HG02678 (cell line): ENCODE results near the gene DCAF8.

Source experiments
- ATAC-seq: cut with Tn5 transposase; IDR thresholded peaks from one replicate; pipeline ENCODE4 v1.9.1; 2021; ENCODE audit warnings: mild to moderate bottlenecking, moderate library complexity; ENCODE audit not compliant: unreplicated experiment

The DCAF8 gene

DNA sequence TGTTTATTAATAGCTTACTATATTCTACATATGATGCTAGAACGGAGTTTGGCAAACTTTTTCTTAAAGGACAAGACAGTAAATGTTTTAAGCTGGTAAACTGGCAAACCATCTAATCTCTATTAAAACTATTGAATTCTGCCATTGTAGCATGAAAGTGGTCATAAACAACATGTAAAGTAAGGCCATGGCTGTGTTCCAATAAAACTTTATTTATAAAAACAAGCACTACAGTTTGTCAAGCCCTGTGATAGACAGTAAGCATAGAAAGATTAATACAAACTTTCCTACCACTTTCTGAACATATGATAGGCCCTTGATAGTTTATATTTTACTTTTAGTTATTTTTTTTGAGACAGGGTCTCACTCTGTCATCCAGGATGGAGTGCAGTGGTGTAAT, 34.8 kb downstream of the DCAF8 start:
- no peak for ATAC-seq

DNA sequence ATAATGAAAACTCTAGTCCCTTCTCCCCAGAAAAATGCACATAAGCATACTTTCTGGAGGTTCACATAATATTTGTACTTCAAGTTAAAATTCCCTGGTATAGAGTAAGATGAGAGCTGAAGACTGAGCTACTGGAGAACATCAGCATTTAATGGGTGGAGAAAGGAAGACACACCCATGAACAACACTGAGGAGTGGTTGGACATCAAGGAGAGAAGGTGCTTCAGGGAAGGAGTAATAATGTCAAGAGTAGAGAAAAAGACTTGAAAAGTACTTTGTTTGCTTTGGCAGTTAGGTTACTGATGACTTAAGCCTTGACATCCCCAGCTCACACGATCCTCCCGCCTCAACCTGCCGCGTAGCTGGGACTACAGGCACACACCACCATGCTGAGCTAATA, 35.3 kb downstream of the DCAF8 start:
- ATAC-seq: no peak

DNA sequence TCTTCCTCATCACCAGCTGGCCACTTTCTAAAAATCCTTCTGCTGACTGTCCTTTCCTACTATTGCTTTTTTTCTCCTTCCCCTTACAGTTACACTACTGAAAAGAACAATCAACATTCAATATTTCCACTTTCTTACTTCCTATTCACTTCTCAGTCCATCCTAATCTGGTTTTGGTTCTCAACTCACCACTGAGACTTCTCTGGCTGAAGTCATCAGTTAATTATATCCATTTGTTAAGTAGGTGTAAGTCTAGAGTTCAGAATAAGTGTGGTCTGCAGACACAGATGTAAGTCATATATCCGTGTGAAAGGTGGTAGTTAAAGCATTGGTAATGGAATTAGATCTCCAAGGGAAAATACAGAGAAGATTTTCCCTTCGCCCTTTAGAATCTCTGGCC, 35.7 kb downstream of the DCAF8 start:
- ATAC-seq: no peak

DNA sequence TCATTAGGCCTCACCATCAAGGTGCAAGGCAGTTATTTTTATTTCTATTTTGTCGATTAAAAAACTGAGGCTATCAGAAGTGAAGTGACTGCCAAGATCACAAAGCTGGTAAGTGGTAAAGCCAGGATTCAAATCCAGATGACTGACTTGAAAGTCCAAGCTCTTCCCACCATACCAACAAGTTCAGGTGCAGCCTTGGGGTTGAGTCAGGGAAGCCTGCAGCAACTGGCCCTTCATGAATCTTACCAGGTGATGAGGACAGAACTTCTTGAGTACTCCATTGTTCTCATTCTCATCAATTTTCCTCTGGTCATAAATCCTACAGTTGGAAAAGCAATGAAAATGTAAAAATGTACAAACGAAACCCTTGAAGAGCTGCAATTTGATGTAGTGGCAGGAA, 37.0 kb downstream of the DCAF8 start:
- no peak for ATAC-seq

DNA sequence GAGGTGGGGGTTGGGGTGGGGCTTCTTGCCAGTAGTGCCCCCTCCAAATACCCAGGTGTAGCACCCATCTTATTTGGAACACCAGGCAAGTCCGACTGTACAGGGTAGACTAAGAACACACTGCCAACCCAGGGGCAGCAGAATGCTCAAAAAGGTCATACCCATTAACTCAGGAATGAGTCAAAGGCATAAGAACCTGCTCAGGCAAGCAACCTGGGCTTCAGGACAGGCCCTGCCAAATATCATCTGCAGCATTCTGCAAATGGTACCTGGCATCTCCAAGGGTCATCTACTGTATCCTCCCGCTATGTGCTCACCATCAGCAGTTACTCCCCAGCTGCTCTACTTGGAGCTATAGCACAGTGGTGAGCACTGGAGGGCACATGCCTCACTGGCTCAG, 37.7 kb downstream of the DCAF8 start:
- ATAC-seq: no peak

DNA sequence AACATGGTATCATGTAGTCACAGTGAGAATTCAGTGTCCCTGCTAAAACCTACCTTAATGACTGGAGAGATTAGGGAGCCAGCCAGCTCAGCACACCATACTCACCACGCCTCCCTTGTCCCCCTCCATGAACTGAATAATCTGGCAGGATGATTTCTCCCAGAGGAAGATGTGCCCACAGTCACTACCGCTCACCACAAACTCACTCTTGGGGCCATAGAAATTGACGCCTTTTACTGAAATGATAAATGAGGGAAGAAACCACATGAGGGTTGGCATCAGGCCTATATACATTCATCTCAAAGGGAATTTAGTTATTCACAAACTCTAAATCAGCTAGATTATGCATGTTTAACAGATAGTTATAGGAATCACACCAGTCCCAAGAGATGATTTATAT, 39.8 kb downstream of the DCAF8 start:
- no peak for ATAC-seq

DNA sequence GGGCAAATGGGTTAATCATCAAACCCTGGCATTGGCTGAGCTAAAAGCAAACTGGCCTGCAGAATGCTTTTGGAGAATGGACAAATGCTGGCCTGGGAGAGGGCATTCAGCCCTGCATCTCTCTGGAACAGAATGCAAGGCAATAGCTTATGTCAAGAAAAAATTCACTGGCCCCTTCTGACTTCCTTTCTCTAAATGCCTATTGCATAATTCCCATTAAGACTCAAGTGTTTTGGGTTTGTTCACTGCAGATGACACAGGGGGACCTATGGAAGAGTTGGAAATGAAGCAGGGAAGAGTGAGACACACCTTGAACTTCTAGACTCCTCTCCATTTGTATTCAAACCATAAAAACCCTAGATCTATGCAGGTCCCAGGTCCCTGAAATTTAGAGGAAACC, 41.3 kb downstream of the DCAF8 start:
- ATAC-seq: no peak

DNA sequence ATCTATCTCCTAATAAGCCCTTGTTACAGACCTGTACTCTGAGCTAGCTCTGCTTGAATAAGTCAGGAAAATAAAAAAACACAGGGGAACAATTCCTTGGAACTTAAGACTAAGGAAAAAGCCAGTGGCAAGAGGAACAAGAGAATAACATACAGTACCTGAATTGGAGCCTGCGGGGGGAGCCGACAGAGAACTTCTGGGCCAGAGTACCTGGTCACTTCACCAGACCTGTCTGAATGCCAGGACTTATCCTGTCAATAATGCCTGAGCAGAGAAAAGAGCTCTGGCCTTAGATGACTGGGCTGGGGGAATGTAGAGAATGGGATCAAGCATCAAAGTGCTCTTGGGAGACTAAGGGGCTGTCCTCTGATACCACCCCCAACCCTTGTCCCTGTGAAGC, 42.0 kb downstream of the DCAF8 start:
- ATAC-seq: no peak

DNA sequence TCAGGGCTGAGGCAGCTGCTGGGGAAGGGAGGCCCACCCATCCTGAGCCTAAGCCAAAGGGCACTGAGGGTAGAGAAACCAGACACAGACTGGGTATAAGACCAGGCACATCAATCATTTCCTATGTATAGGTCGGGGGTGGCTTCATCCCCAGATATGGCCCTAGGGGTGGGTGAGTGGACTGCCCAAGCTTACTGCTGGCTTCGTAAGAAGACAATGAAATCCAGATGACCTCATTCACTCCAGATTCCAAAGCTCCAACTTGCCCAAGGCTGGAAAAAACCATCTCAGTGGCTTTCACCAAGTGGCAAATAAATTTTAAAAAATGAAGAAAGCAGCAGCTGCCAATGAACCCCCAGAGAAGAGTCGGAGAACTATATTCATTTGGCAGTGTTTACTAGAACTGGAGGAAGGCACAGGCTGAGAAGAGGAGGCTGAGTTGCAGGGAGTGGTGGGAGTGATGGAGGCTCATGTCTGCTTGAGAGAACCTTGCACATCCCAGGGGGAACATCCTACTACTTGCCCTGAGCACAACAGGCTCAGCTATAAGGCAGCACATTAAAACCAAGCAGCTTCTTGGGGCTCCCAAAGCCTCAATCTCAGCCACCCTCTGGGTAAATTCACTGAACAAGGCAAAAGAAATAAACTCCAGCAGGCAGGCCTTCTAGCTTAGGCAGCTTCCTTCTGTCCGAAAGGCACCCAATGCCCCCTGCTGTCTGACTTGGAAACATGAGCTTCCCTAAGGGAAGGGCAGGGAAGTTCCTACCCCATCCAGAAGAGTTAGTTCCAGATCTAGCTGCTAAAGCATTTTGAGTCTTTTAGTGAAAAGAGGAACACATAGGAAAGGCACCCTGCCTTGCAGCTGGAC, 43.1 kb downstream of the DCAF8 start:
- no peak for ATAC-seq

DNA sequence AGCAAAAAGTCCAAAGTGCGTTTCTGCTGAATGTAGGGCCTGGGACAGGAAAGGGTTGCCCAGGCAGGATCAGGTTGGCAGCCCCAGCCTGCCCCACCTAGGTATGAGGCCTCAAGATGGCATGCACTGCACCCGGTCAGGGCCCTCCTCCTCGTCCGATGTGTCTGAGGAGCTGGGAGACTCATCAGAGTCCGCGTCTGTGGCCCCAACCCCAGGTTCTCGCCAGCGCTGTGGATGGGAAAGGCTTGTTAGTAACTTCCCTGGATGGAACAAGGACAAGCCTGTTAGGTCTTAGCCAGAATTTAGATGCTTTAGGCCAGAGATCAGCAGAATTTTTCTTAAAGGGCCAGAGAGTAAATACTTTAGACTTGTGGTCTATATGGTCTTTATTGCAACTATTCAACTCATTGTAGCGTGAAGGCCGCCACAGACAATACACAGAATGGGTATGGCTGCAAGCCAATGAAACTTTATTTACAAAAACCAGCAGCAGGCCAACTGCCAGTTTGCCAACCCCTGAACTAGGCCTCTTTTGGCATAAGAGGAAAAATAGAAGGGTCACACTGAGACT, 44.8 kb downstream of the DCAF8 start:
- ATAC-seq: no peak

DNA sequence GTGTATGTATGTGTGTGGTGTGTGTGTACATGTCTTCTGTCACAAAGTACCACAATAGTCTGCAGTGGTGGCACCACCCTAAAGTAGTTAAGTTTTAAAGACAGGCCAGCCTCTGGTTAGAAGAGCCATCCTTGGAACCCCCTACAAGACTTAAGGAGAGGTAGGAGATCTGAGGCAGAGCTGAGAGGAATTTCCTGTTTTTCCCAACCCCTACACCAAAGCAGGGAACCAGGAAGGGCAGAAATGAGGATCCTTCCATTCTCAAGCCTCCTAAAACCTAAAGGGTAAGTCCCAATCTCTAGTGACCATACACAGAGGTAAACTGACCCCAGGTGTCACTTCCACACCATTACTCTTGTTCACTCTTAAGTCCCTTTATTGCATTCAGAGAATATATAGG, 46.0 kb downstream of the DCAF8 start:
- ATAC-seq: no peak

DNA sequence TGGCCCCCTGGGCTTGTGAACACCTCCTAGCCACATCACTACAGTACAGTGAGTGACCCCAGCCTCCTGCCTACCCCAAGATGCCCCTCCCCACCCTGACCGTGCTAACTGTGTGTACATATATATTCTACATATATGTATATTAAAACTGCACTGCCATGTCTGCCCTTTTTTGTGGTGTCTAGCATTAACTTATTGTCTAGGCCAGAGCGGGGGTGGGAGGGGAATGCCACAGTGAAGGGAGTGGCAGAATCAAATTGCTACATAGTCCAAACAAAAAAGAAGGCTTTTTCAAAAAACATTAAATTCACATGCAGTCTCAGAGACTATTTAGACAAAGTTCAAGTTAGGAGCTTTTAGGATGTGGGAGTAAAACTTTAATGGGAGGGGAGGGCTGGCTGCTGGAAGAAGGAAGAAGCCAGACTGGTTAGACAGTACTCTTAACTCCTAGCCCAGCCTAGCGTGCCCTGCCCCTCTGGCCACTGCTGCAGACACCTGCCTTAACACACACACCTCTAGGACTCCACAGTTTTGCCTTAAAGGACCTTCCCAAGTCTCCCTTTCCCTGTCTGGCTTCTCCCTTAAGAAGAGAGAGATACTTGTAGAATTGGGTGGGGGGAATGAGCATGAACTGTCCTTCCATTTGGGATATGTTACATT, 47.7 kb downstream of the DCAF8 start:
- ATAC-seq: no peak

DNA sequence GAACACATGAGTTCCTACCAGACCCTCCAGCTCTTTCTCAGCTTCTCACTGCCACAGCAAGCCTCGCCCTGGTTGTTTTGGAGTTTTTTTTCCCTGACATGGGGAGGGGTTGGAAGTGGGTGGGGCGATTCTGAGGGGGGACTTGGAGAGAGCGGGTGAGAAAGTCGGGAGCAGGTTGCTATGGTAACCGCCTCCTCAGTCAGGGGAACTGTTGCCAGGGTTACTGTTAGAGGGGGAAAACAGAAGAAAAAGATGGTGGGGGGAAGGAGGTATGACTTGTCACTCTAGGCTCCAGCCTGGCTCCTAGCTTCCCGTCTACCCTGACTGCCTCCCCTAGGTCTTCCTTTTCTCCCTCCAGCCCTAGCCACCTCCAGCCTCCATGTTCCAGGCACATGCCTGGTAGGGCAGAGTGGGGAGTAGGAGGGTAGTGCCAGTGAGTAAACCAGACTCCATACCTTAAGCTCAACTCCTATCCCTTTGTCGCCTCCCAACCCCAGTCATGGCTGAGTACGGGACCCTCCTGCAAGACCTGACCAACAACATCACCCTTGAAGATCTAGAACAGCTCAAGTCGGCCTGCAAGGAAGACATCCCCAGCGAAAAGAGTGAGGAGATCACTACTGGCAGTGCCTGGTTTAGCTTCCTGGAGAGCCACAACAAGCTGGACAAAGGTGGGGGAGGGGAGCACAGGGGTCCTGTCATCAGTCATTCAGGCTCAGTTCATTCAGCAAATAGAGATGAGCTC, 51.1 kb downstream of the DCAF8 start:
- no peak for ATAC-seq

DNA sequence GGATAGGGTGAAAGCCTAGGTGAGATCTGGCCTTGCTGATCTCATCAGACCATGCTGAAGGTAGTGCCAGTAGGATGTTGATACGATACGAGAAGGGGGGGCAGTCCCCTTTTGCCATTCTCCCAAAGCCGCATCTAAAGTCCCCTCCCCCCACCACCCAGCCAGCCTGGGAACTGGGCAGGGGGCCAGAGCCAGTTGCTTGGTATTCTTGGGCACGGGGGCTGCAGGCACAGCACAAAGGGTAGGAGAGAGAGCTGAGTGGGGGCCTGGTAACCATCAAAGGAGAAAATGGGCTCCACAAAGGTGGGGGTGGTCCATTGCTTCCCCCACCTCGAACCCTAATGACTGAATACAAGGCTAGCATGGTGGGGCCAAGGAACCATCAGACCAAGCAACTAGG, 51.8 kb downstream of the DCAF8 start:
- ATAC-seq: no peak

DNA sequence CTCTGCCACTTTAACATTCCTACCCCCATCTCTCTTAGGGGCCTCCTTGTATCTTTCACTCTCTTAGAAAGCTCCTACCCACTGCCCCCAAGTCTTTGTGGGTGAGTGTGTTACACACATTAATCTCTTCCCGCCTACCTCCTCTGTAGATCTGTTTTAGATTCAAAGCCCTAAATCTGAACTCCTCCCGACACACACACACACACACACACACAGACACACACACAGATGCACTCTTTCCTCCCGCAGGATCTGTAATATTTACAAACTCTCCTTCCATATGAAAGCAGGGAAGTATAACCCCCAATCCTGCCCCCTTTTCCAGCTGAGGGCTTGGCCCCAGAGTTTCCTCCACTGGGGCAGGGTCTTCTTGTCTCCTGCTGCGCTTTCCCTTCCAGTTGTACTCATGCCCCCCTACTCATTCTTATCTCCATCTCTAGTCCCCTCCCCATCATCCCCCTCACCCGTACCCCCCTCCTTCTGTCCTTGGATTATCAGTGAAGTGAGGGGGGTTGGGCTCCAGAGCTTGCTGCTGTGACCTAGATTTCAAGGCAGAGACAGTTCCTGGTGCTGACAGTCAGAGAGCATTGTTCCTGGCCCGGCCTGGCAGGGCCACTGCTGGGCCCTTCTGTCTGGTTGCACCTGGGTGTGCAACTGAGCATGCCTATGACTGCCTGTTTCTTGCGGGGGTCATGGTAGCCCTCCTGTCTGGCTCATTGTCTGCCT, 52.9 kb downstream of the DCAF8 start:
- ATAC-seq: no peak

DNA sequence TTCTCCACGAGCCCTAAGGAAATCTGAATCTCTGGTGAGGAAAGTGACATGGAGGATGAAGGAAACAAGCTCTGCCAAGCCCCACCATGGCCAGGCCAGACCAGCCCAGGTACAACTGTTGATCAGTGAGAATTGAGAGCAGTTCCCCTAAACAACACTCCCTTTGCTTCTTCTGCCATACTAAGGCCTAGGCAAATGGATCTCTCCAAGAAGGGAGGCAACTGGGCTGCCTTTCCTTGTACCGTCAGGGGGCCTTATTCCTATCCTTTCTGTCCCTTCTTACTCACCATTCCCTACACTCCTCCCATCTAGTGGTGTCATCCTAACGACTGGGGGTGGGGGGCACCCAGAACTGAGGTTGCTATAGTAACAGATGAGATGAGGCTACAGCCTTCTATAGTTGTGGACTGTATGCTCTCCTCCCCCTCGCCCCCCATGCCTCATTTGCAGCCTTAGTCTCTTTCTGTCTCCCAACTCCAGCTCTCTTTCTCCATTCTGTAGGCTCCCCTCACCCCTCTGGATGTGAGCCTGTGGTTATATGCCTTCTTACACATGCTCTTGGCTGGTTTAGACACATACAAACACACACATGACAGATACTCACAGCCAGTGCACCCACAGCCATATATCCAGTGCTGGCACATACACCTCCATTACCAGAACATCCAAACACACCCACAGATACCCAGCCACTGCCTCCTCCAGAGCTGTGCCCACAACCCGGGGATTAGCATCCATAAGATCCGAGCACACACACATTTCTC, 53.6 kb downstream of the DCAF8 start:
- no peak for ATAC-seq

DNA sequence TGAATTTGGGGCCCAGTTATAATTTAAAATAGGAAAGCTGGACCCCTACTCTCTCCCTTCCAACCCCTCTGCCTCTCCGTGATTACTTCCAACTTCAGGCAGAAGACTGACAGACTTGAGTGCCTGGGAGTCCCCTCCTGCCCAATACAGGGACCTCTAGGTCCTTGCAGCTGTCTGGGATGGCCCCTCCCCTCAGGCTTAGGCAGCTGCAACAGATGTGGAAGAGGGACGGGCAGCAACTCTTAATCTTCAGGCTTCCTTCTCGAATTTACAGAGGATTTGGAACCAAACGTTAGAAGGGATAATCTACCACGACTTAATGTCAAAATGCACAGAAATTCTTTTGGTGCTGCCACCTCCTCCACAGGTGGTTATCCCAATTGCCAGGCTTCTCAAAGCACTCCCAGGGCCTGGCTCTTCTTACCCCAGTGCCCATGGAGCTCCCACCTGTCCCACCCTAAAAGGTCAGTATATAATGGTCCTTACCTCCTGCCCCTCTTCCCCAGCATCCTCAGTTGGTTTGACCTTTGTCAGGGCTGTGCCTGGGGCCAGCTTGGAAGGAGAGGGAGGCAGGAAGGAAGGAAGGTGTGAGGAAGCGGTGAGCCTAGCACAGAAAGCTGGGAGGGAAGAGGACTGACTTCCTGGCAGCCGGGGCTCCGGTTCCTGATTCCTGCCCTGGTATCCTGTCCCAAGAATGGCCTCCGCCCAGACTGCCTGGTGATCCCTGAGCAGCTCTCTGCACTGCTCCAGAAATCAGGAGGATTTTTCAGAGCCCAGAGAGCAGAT, 54.4 kb downstream of the DCAF8 start:
- no peak for ATAC-seq

DNA sequence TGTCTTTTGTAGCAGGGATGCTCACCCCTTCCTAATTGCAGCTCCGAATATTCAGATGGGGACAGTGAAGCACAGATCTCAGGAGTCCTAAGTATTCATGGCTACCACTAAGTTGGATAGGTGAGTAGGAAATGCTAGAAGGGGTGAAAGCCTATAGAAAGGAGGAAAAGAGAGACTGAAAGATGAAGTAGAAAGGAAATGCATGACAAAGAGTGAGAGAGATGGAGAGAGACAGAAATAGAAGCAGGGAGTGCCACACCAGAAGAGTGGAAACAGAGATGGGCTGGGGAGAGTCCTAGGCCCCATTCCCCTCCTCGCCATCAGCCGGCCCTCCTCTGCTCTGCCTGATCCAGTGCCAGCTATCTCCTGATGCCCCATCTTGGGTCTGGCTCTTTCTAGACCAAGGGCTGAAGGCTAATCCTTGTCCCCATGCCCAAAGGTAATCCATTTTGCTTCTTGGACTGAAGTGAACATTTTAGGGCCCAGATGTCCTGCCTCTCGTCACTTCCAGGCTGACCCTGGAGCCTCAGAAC, 55.2 kb downstream of the DCAF8 start:
- no peak for ATAC-seq
